ENCODE data around the gene LRRC45. TPM values are rescaled to one million over a fixed set of nuclear protein-coding genes. Genes with fewer than 3 reads are reported as not detected.

LRRC45 gene
- total RNA-seq, 3 donors from 2014 or later (not counting 1 experiment from before 2014, with no cell fraction given), result 15.9 to 21.6 (median 16.8) TPM

- H3K4me3 Mint-ChIP-seq, result peak overlapping the region; percentile 52
- no peaks in the 10 kb centered on the region for H3K9me3 Mint-ChIP-seq
- intact Hi-C loops (cut with micrococcal nuclease), result no loop called here
- Histone ChIP-seq H3K36me3 (ENCODE audit: control insufficient read depth, insufficient read depth, low read length) (no peaks in the 10 kb centered on the region), H3K27ac (ENCODE audit: low read length) (no peak overlapping the region), H3K27me3 (ENCODE audit: control insufficient read depth, insufficient read depth, low read length) (peaks cover 6% of the 10 kb centered on the region), H3K9me3 (ENCODE audit: control insufficient read depth, insufficient read depth, low read length) (no peaks in the 10 kb centered on the region), H3K4me3 (ENCODE audit: low read length) (no peak overlapping the region), H3K4me1 (ENCODE audit: control insufficient read depth, insufficient read depth, low read length) (peaks cover 37% of the 10 kb centered on the region)
- no peak for TF ChIP-seq CTCF (IDR thresholded peaks at IDR 0.05)
- peaks cover 0 to 6% of the 10 kb centered on the region in 2 donors for H3K27me3 Mint-ChIP-seq (ENCODE audit: low read depth in 2 of 2)
- H3K27ac Mint-ChIP-seq, result no peak overlapping the region
- DNase-seq, result peak in 1 of 2 donors; percentile 52
- ATAC-seq, result no peak
- WGBS (ENCODE audit: insufficient coverage), result 13% methylated on average over 59 of the region's 59 CpGs
- peaks cover 0 to 23% of the 10 kb centered on the region in 2 donors for H3K4me1 Mint-ChIP-seq
- no peaks in the 10 kb centered on the region for H3K36me3 Mint-ChIP-seq
These were observed 9.0 kb downstream of the LRRC45 start for GRCh38 chr17:82031885-82032627.

- H3K36me3 ChIP-seq (ENCODE audit: control insufficient read depth, insufficient read depth, low read length), result no peaks in the 10 kb centered on the region
- TF ChIP-seq CTCF (IDR thresholded peaks at IDR 0.05), result no peak
- no peaks in the 10 kb centered on the region for H3K9me3 ChIP-seq (ENCODE audit: control insufficient read depth, insufficient read depth, low read length)
- H3K27me3 ChIP-seq (ENCODE audit: control insufficient read depth, insufficient read depth, low read length), result peaks cover 6% of the 10 kb centered on the region
- no peaks in the 10 kb centered on the region for H3K36me3 Mint-ChIP-seq
- H3K4me3 ChIP-seq (ENCODE audit: low read length), result no peak overlapping the region
- ATAC-seq (no peak), DNase-seq (no peak)
- 96% methylated on average over 36 of the region's 38 CpGs for WGBS (ENCODE audit: insufficient coverage)
- H3K9me3 Mint-ChIP-seq, result no peaks in the 10 kb centered on the region
- peaks cover 0 to 6% of the 10 kb centered on the region in 2 donors for H3K27me3 Mint-ChIP-seq (ENCODE audit: low read depth in 2 of 2)
- no peak overlapping the region for H3K27ac Mint-ChIP-seq
- no peak overlapping the region for H3K27ac ChIP-seq (ENCODE audit: low read length)
- H3K4me1 ChIP-seq (ENCODE audit: control insufficient read depth, insufficient read depth, low read length), result peaks cover 43% of the 10 kb centered on the region
- H3K4me3 Mint-ChIP-seq, result no peak overlapping the region
- peaks cover 7 to 32% of the 10 kb centered on the region in 2 donors for H3K4me1 Mint-ChIP-seq
- intact Hi-C loops (cut with micrococcal nuclease), result no loop called here
These were observed 10.4 kb downstream of the LRRC45 start for GRCh38 chr17:82033359-82034085.

GRCh38 chr17:82034371-82035011 lies 11.4 kb downstream of the LRRC45 start:
- no peaks in the 10 kb centered on the region for H3K9me3 ChIP-seq (ENCODE audit: control insufficient read depth, insufficient read depth, low read length)
- Mint-ChIP-seq H3K4me1 (peaks cover 7 to 31% of the 10 kb centered on the region in 2 donors), H3K27me3 (ENCODE audit: low read depth in 2 of 2) (peaks cover 0 to 6% of the 10 kb centered on the region in 2 donors), H3K9me3 (no peaks in the 10 kb centered on the region), H3K4me3 (peak overlapping the region; percentile 57), H3K27ac (no peak overlapping the region), H3K36me3 (no peaks in the 10 kb centered on the region)
- peaks cover 6% of the 10 kb centered on the region for H3K27me3 ChIP-seq (ENCODE audit: control insufficient read depth, insufficient read depth, low read length)
- no peak overlapping the region for H3K27ac ChIP-seq (ENCODE audit: low read length)
- ATAC-seq (no peak), DNase-seq (no peak)
- TF ChIP-seq CTCF (IDR thresholded peaks at IDR 0.05), result no peak
- WGBS (ENCODE audit: insufficient coverage), result 95% methylated on average over 23 of the region's 23 CpGs
- H3K36me3 ChIP-seq (ENCODE audit: control insufficient read depth, insufficient read depth, low read length), result no peaks in the 10 kb centered on the region
- no peak overlapping the region for H3K4me3 ChIP-seq (ENCODE audit: low read length)
- intact Hi-C loops (cut with micrococcal nuclease), result loop anchor here (5.0 kb wide), 1 partner anchor 72 kb away; the partner anchor contains the start of gene NOTUM
- H3K4me1 ChIP-seq (ENCODE audit: control insufficient read depth, insufficient read depth, low read length), result peaks cover 42% of the 10 kb centered on the region

Data from natural killer cell (primary cell).